ENCODE data around the gene TMEM273. TPM values are rescaled to one million over a fixed set of nuclear protein-coding genes. Genes with fewer than 3 reads are reported as not detected.

Gene TMEM273
- total RNA-seq, 2 donors from 2014 or later: 14.3 to 14.8 TPM

GRCh38 chr10:49139028-49139845 lies 49.0 kb downstream of the TMEM273 start:
- Histone ChIP-seq H3K36me3 (no peaks in the 10 kb centered on the region), H3K27ac (peak overlapping the region; percentile 65 to 70), H3K4me1 (peaks cover 0 to 41% of the 10 kb centered on the region in 2 donors), H3K27me3 (no peaks in the 10 kb centered on the region), H3K9me3 (no peaks in the 10 kb centered on the region), H3K4me3 (no peak overlapping the region)
- TF ChIP-seq, protein P1, sequence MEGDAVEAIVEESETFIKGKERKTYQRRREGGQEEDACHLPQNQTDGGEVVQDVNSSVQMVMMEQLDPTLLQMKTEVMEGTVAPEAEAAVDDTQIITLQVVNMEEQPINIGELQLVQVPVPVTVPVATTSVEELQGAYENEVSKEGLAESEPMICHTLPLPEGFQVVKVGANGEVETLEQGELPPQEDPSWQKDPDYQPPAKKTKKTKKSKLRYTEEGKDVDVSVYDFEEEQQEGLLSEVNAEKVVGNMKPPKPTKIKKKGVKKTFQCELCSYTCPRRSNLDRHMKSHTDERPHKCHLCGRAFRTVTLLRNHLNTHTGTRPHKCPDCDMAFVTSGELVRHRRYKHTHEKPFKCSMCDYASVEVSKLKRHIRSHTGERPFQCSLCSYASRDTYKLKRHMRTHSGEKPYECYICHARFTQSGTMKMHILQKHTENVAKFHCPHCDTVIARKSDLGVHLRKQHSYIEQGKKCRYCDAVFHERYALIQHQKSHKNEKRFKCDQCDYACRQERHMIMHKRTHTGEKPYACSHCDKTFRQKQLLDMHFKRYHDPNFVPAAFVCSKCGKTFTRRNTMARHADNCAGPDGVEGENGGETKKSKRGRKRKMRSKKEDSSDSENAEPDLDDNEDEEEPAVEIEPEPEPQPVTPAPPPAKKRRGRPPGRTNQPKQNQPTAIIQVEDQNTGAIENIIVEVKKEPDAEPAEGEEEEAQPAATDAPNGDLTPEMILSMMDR (IDR thresholded peaks at IDR 0.05): no peak
- DNase-seq (ENCODE audit: low spot score): no peak

DNA sequence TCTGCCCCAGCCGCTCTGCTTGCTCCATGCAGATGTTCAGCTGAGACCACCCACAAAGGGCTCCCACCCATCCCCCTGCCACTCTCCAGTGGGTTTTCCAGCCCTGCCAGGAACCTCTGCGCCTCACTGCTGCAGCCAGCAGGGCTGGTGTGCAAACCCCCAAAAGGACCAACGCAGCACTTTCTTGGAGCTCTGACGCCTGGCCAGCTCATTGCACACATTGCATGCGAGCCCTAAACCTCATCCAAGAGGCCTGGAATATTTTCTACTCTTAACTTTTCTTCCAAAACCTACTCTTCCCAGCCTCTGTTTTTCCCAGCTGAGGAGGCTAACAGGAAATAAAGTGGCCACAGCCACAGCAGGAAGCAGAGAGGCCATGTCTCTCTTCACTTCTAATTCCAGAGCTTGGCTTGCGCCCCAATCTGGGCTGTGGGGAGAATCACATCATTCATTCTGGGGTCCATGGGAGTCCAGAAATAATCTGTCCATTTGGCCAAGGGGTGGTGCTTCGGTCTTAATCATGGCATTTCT lies 49.8 kb downstream of the TMEM273 start:
- Histone ChIP-seq H3K27me3 (no peaks in the 10 kb centered on the region), H3K4me1 (peaks cover 0 to 49% of the 10 kb centered on the region in 2 donors), H3K27ac (peak overlapping the region; percentile 65 to 70), H3K36me3 (no peaks in the 10 kb centered on the region), H3K4me3 (no peak overlapping the region), H3K9me3 (no peaks in the 10 kb centered on the region)
- TF ChIP-seq, protein P1 (IDR thresholded peaks at IDR 0.05): no peak
- DNase-seq (ENCODE audit: low spot score): no peak

DNA sequence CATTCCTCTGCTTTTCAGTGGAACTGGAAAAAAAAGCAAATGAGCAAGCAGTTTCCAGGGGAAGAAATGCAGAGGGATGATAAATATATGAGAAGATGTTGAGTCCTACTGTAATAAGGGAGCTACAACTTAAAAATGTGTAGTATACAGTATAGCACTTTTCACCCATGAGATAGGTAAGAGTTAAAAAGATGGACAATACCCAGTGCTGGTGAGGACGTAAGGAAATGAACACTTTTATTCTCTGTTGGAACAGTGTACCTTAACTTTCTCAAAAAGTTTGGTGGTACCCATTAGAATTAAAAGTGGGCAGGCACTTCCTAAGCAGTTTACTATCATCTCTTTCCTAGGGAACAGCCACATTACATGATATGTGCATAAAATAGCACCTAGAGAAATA lies 51.7 kb downstream of the TMEM273 start:
- H3K9me3 ChIP-seq: no peaks in the 10 kb centered on the region
- peak overlapping the region in 1 of 2 donors; percentile 47 for H3K27ac ChIP-seq
- peaks cover 0 to 53% of the 10 kb centered on the region in 2 donors for H3K4me1 ChIP-seq
- DNase-seq (ENCODE audit: low spot score): no peak
- TF ChIP-seq, protein P1 (IDR thresholded peaks at IDR 0.05): no peak
- H3K27me3 ChIP-seq: no peaks in the 10 kb centered on the region
- no peaks in the 10 kb centered on the region for H3K36me3 ChIP-seq
- H3K4me3 ChIP-seq: no peak overlapping the region

DNA sequence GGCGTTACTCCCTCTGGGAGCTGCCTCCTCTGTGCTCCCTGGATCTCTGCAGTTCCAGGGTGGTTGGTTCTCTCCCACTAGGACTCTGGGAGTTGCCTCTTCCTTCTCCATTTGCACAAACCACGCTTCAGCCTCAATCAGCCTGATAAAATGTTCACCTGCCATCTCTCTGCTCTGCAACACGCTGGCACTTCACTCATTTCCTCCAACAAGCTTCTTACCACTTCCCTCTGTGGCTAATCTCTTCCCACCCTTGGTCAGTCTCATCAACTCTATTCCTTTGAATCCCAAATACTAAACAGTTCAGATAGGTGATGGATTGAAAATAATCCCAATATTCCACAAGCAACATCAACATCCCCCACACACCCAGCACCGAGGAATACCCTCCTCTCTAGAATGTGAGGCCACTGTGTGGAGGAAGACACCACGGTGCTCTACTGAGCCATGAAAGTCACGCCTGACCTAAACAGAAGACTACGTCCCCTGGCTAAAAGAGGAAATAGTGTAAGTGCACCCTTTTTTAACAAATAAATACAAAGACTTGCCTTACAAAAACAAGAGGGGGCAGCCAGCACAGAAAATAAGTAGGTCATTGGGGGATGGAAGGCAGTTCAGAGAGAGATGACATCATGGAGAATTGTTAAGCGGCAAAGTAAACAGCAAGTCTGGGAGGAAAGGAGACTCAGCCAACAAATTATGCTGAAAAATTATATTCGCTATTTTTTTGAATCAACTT lies 52.4 kb downstream of the TMEM273 start:
- Histone ChIP-seq H3K9me3 (no peaks in the 10 kb centered on the region), H3K4me1 (peaks cover 0 to 59% of the 10 kb centered on the region in 2 donors), H3K4me3 (no peak overlapping the region), H3K36me3 (no peaks in the 10 kb centered on the region), H3K27me3 (no peaks in the 10 kb centered on the region), H3K27ac (peak overlapping the region; percentile 34 to 47)
- TF ChIP-seq, protein P1 (IDR thresholded peaks at IDR 0.05): peak in 1 of 2 donors; percentile 19
- DNase-seq (ENCODE audit: low spot score): no peak

DNA sequence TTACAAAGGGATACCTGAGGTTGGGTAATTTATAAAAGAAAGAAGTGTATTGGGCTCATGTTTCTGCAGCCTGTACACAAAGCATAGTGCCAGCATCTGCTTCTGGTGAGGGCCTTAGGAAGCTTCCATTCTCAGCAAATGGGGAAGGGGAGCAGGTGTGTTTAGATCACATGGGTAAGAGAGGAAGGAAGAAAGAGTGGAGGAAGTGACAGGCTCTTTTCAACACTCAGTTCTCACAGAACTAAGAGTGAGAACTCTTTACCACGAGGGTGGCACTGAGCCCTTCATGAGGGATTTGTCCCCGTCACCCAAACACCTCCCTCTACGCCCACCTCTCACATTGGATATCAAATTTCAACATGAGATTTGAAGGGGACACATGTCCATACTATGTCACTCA lies 53.9 kb downstream of the TMEM273 start:
- H3K27me3 ChIP-seq: no peaks in the 10 kb centered on the region
- no peak overlapping the region for H3K27ac ChIP-seq
- no peaks in the 10 kb centered on the region for H3K36me3 ChIP-seq
- DNase-seq (ENCODE audit: low spot score): no peak
- TF ChIP-seq, protein P1 (IDR thresholded peaks at IDR 0.05): no peak
- peaks cover 0 to 47% of the 10 kb centered on the region in 2 donors for H3K4me1 ChIP-seq
- no peaks in the 10 kb centered on the region for H3K9me3 ChIP-seq
- no peak overlapping the region for H3K4me3 ChIP-seq
